Ascending aorta (tissue), 2 donors: Measurements from ENCODE around the gene ABHD14A. TPM values are rescaled to one million over a fixed set of nuclear protein-coding genes. Genes with fewer than 3 reads are reported as not detected.

Source experiments
- DNase-seq, 2 donors: peaks; one replicate each; pipeline ENCODE4 v3.0.0-alpha.2; 2019; ENCODE audit warnings: low spot score in 2 of 2
- H3K27ac ChIP-seq, 2 donors: fragments of 200-600 bp; sonication (generic); one replicate each; pipeline ENCODE4 v1.5.1; 2016 to 2017; ENCODE audit warnings: mild to moderate bottlenecking in 1 of 2
- H3K27me3 ChIP-seq: fragments of 200-600 bp; sonication (generic); one replicate; pipeline ENCODE4 v1.5.1; 2017
- H3K36me3 ChIP-seq, 2 donors: fragments of 200-600 bp; sonication (generic); one replicate each; pipeline ENCODE4 v1.5.1; 2016
- H3K4me1 ChIP-seq, 2 donors: fragments of 200-600 bp; sonication (generic); one replicate each; pipeline ENCODE4 v1.5.1; 2016 to 2017; ENCODE audit warnings: mild to moderate bottlenecking in 1 of 2
- H3K4me3 ChIP-seq, 2 donors: fragments of 200-600 bp; sonication (generic); one replicate each; pipeline ENCODE4 v1.5.1; 2016 to 2017; ENCODE audit warnings: mild to moderate bottlenecking in 1 of 2
- H3K9me3 ChIP-seq, 2 donors: fragments of 200-600 bp; sonication (generic); one replicate each; pipeline ENCODE4 v1.5.1; 2016
- intact Hi-C: fragments of 100-400 bp; cut with DNase I; formaldehyde crosslinking; loops from one replicate; pipeline ENCODE4 v1.15.1; 2023
- total RNA-seq: library from RNA; depleted of rRNA; stranded (reverse); fragments of >200 nt; gene quantifications from one replicate; pipeline ENCODE4 v1.1.0, GENCODE V29; 2016
- TF ChIP-seq, protein P1 (sequence below), 3 experiments: fragments of 200-600 bp in 2 of 3; fragments of 450-650 bp in 1 of 3; sonication (generic) in 2 of 3; IDR thresholded peaks; one replicate each; pipeline ENCODE4 v1.5.1; 2016 to 2019; ENCODE audit warnings: antibody characterized with exemption in 3 of 3, mild to moderate bottlenecking in 1 of 3, moderate library complexity in 1 of 3

Gene ABHD14A
- total RNA-seq, 1 donor from 2014 or later = 37.4 TPM

- TF ChIP-seq, protein P1, sequence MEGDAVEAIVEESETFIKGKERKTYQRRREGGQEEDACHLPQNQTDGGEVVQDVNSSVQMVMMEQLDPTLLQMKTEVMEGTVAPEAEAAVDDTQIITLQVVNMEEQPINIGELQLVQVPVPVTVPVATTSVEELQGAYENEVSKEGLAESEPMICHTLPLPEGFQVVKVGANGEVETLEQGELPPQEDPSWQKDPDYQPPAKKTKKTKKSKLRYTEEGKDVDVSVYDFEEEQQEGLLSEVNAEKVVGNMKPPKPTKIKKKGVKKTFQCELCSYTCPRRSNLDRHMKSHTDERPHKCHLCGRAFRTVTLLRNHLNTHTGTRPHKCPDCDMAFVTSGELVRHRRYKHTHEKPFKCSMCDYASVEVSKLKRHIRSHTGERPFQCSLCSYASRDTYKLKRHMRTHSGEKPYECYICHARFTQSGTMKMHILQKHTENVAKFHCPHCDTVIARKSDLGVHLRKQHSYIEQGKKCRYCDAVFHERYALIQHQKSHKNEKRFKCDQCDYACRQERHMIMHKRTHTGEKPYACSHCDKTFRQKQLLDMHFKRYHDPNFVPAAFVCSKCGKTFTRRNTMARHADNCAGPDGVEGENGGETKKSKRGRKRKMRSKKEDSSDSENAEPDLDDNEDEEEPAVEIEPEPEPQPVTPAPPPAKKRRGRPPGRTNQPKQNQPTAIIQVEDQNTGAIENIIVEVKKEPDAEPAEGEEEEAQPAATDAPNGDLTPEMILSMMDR (IDR thresholded peaks at IDR 0.05) = no peak
- peaks cover 0 to 7% of the 10 kb centered on the region in 2 donors for H3K36me3 ChIP-seq
- H3K27me3 ChIP-seq = no peaks in the 10 kb centered on the region
- no peak overlapping the region for H3K4me3 ChIP-seq
- H3K4me1 ChIP-seq = peaks cover 14 to 18% of the 10 kb centered on the region in 2 donors
- DNase-seq = no peak
- H3K27ac ChIP-seq = no peak overlapping the region
- H3K9me3 ChIP-seq = no peaks in the 10 kb centered on the region
- intact Hi-C loops = loop anchor here (10.0 kb wide), 2 partner anchors 561 to 759 kb away; partner anchors contain the start of genes GLT8D1, MANF and SPCS1
Measured at GRCh38 chr3:51945926-51946705, 28.7 kb upstream of the ABHD14A start.

DNA sequence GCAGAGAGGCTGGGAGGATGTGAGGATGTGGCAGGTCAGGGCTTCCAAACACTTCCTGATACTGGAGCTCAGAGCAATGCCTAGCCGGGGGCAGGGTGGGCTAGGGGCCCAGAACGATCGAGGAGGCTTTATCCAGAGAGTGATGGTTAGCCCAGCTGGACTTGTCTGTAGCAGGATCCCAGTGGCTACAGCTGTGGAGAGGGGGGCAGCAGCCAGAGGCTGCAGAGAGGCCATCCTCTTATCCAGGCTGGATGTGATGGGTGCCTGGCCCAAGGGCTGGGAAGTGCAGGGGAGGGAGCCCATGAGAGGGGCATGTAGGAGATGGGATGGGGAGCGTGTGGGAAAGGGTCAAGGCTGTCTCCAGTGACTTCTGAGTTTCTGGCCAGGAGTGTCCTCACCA lies 28.1 kb upstream of the ABHD14A start:
- Histone ChIP-seq H3K27ac (no peak overlapping the region), H3K9me3 (no peaks in the 10 kb centered on the region), H3K27me3 (no peaks in the 10 kb centered on the region), H3K4me1 (peaks cover 13 to 14% of the 10 kb centered on the region in 2 donors), H3K36me3 (peaks cover 0 to 7% of the 10 kb centered on the region in 2 donors), H3K4me3 (no peak overlapping the region)
- no peak for DNase-seq
- TF ChIP-seq, protein P1 (IDR thresholded peaks at IDR 0.05) = no peak
- intact Hi-C loops = loop anchor here (10.0 kb wide), 2 partner anchors 562 to 758 kb away; partner anchors contain the start of genes GLT8D1, MANF and SPCS1

- H3K36me3 ChIP-seq = peaks cover 0 to 7% of the 10 kb centered on the region in 2 donors
- TF ChIP-seq, protein P1 (IDR thresholded peaks at IDR 0.05) = no peak
- H3K9me3 ChIP-seq = no peaks in the 10 kb centered on the region
- no peak overlapping the region for H3K4me3 ChIP-seq
- no peak overlapping the region for H3K27ac ChIP-seq
- H3K27me3 ChIP-seq = no peaks in the 10 kb centered on the region
- intact Hi-C loops = loop anchor here (10.0 kb wide), 2 partner anchors 563 to 757 kb away; partner anchors contain the start of genes GLT8D1, MANF and SPCS1
- DNase-seq = no peak
- peaks cover 12% of the 10 kb centered on the region in 2 donors for H3K4me1 ChIP-seq
Measured at GRCh38 chr3:51947215-51947900, 27.5 kb upstream of the ABHD14A start.

DNA sequence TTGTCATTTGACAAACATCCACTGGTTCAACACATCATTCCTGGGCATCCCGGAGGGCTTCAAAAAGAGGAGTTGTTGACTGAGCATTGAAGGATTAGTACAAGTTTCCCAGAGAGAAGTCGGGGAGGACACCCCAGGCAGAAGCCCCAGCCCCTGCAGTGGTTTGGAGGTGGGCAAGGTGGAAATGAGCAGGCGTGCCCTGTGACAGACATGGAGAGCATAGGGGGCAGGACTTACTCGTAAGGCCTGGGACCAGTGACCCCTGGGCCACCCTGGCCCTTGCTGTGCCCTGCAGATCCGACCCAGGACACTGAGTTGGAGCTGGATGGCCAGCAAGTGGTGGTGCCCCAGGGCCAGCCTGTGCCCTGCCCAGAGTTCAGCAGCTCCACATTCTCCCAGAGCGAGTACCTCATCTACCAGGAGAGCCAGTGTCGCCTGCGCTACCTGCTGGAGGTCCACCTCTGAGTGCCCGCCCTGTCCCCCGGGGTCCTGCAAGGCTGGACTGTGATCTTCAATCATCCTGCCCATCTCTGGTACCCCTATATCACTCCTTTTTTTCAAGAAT lies 26.8 kb upstream of the ABHD14A start:
- no peak overlapping the region for H3K4me3 ChIP-seq
- no peaks in the 10 kb centered on the region for H3K27me3 ChIP-seq
- TF ChIP-seq, protein P1 (IDR thresholded peaks at IDR 0.05) = no peak
- H3K4me1 ChIP-seq = peaks cover 4% of the 10 kb centered on the region in 2 donors
- no peaks in the 10 kb centered on the region for H3K9me3 ChIP-seq
- intact Hi-C loops = loop anchor here (10.0 kb wide), 2 partner anchors 563 to 757 kb away; partner anchors contain the start of genes GLT8D1, MANF and SPCS1
- peaks cover 0 to 7% of the 10 kb centered on the region in 2 donors for H3K36me3 ChIP-seq
- H3K27ac ChIP-seq = no peak overlapping the region
- no peak for DNase-seq

GRCh38 chr3:51949121-51949520 lies 25.7 kb upstream of the ABHD14A start:
- intact Hi-C loops = loop anchor here (10.0 kb wide), 2 partner anchors 564 to 756 kb away; partner anchors contain the start of genes GLT8D1, MANF and SPCS1
- H3K27me3 ChIP-seq = no peaks in the 10 kb centered on the region
- no peaks in the 10 kb centered on the region for H3K4me1 ChIP-seq
- H3K36me3 ChIP-seq = peaks cover 0 to 7% of the 10 kb centered on the region in 2 donors
- no peaks in the 10 kb centered on the region for H3K9me3 ChIP-seq
- no peak overlapping the region for H3K27ac ChIP-seq
- DNase-seq = no peak
- H3K4me3 ChIP-seq = no peak overlapping the region
- TF ChIP-seq, protein P1 (IDR thresholded peaks at IDR 0.05) = no peak
